CD14-positive monocyte (primary cell): ENCODE data around the gene EPO. TPM values are rescaled to one million over a fixed set of nuclear protein-coding genes. Genes with fewer than 3 reads are reported as not detected.

ENCODE experiments used
- DNase-seq, 3 donors: peaks; one replicate each; pipeline ENCODE4 v3.0.0-alpha.2; 2011 to 2022
- H2AFZ ChIP-seq: 2 replicates; pipeline ENCODE4 v1.6.0; 2012; ENCODE audit warnings: mild to moderate bottlenecking, low read depth, low read length, inconsistent platforms; ENCODE audit not compliant: insufficient read depth, poor library complexity, severe bottlenecking
- H3K27ac ChIP-seq, 2 donors: 1 replicate in 1 of 2; 2 replicates in 1 of 2; pipeline ENCODE4 v1.5.1; 2012 to 2013; ENCODE audit warnings: low read length in 2 of 2, control low read depth in 1 of 2, inconsistent platforms in 1 of 2, low read depth in 1 of 2, mild to moderate bottlenecking in 1 of 2
- H3K27me3 ChIP-seq, 2 donors: one replicate each; pipeline versions ENCODE4 v1.6.0 to v1.6.1; 2011 to 2013; ENCODE audit warnings: low read length in 2 of 2; ENCODE audit not compliant: control insufficient read depth in 2 of 2, insufficient read depth in 2 of 2
- H3K36me3 ChIP-seq, 2 donors: replicated peaks in 1 of 2; 1 replicate in 1 of 2; 2 replicates in 1 of 2; pipeline versions ENCODE4 v1.5.1 to v1.6.1; 2012 to 2013; ENCODE audit warnings: low read length in 2 of 2, control low read depth in 1 of 2, inconsistent platforms in 1 of 2, mild to moderate bottlenecking in 1 of 2; ENCODE audit not compliant: insufficient read depth in 2 of 2, control insufficient read depth in 1 of 2
- H3K4me1 ChIP-seq, 2 donors: 1 replicate in 1 of 2; 2 replicates in 1 of 2; pipeline versions ENCODE4 v1.5.1 to v1.6.1; 2012 to 2013; ENCODE audit warnings: low read length in 2 of 2, control low read depth in 1 of 2, inconsistent platforms in 1 of 2, mild to moderate bottlenecking in 1 of 2, moderate library complexity in 1 of 2; ENCODE audit not compliant: insufficient read depth in 2 of 2, control insufficient read depth in 1 of 2
- H3K4me2 ChIP-seq: replicated peaks from 2 replicates; pipeline ENCODE3; 2012; ENCODE audit warnings: low read length, moderate library complexity, mild to moderate bottlenecking; ENCODE audit not compliant: poor library complexity, severe bottlenecking; ENCODE audit errors: extremely low read depth
- H3K4me3 ChIP-seq, 3 experiments: fragments of 200-600 bp in 1 of 3; sonication (generic) in 1 of 3; replicated peaks in 1 of 3; 1 replicate in 2 of 3; 2 replicates in 1 of 3; pipeline ENCODE4 v1.5.1; 2011 to 2013; ENCODE audit warnings: low read length in 3 of 3, mild to moderate bottlenecking in 3 of 3, control low read depth in 2 of 3, low read depth in 2 of 3, inconsistent platforms in 1 of 3, moderate library complexity in 1 of 3
- H3K79me2 ChIP-seq: 2 replicates; pipeline ENCODE4 v1.6.0; 2012; ENCODE audit warnings: mild to moderate bottlenecking, control low read depth, inconsistent platforms, low read length, moderate library complexity; ENCODE audit not compliant: insufficient read depth
- H3K9ac ChIP-seq: 2 replicates; pipeline ENCODE4 v1.6.0; 2017; ENCODE audit warnings: low read length, mild to moderate bottlenecking; ENCODE audit not compliant: insufficient read depth, poor library complexity, severe bottlenecking
- H3K9me3 ChIP-seq, 2 donors: replicated peaks in 1 of 2; 1 replicate in 1 of 2; 2 replicates in 1 of 2; pipeline versions ENCODE4 v1.5.1 to v1.6.1; 2012 to 2013; ENCODE audit warnings: low read length in 2 of 2, control low read depth in 1 of 2; ENCODE audit not compliant: control insufficient read depth in 1 of 2, insufficient read depth in 1 of 2
- H4K20me1 ChIP-seq: 2 replicates; pipeline ENCODE4 v1.6.0; 2012; ENCODE audit warnings: mild to moderate bottlenecking, low read length, control low read depth, moderate library complexity; ENCODE audit not compliant: insufficient read depth
- H3K27ac Mint-ChIP-seq, 7 donors: one replicate each; pipeline ENCODE4 v1.8.0; 2020; ENCODE audit warnings: mild to moderate bottlenecking in 7 of 7, mixed read lengths in 7 of 7, moderate library complexity in 6 of 7, inconsistent platforms in 2 of 7
- H3K27me3 Mint-ChIP-seq, 3 donors: one replicate each; pipeline ENCODE4 v1.8.0; 2021 to 2022; ENCODE audit warnings: low read depth in 3 of 3, mild to moderate bottlenecking in 3 of 3, mixed read lengths in 3 of 3, moderate library complexity in 3 of 3, inconsistent platforms in 1 of 3
- H3K36me3 Mint-ChIP-seq, 2 donors: one replicate each; pipeline ENCODE4 v1.8.0; 2020; ENCODE audit warnings: mixed read lengths in 2 of 2, inconsistent platforms in 1 of 2, mild to moderate bottlenecking in 1 of 2
- H3K4me1 Mint-ChIP-seq: one replicate; pipeline ENCODE4 v1.8.0; 2020; ENCODE audit warnings: mild to moderate bottlenecking, mixed read lengths
- H3K4me3 Mint-ChIP-seq, 2 donors: one replicate each; pipeline ENCODE4 v1.8.0; 2020; ENCODE audit warnings: mild to moderate bottlenecking in 2 of 2, mixed read lengths in 2 of 2, moderate library complexity in 1 of 2
- H3K9me3 Mint-ChIP-seq, 7 donors: one replicate each; pipeline ENCODE4 v1.8.0; 2020 to 2022; ENCODE audit warnings: mixed read lengths in 7 of 7, mild to moderate bottlenecking in 6 of 7, moderate library complexity in 6 of 7, inconsistent platforms in 2 of 7
- CTCF ChIP-seq: fragments of 200-600 bp; IDR thresholded peaks from one replicate; pipeline ENCODE4 v1.8.0; 2022; ENCODE audit warnings: antibody characterized with exemption, mild to moderate bottlenecking
- WGBS: methylation state at CpG from one replicate; pipeline ENCODE4 v1.1.5; 2013; ENCODE audit warnings: missing lambda C conversion rate; ENCODE audit not compliant: insufficient coverage; 5-methylcytosine and 5-hydroxymethylcytosine counted together
- intact Hi-C, 2 donors: fragments of 100-400 bp; cut with micrococcal nuclease; formaldehyde crosslinking; loops; one replicate each; pipeline versions ENCODE4 v1.15.0 to v1.15.1; 2023
- polyA plus RNA-seq, 3 donors: library from polyadenylated mRNA; depleted of rRNA in 1 of 3; unstranded in 2 of 3; stranded (reverse) in 1 of 3; fragments of 300-500 nt in 2 of 3; fragments of >200 nt in 1 of 3; fragmentation: Illumina TruSeq in 2 of 3; gene quantifications; 1 replicate in 2 of 3; 2 replicates in 1 of 3; pipeline ENCODE4 v1.2.3, GENCODE V29; 2012 to 2021

The EPO gene
- polyA plus RNA-seq, 3 donors = not detected

- intact Hi-C loops = no loop called here
- no peaks in the 10 kb centered on the region for H3K27me3 ChIP-seq
- 95% methylated on average over 26 of the region's 37 CpGs for WGBS
Observed at GRCh38 chr7:100683659-100684533, 36.4 kb upstream of the EPO start.

More at GRCh38 chr7:100683659-100684533, 36.4 kb upstream of the EPO start:
- Histone ChIP-seq H3K36me3 (peaks cover 87 to 88% of the 10 kb centered on the region in 2 donors), H3K27ac (no peak overlapping the region), H3K79me2 (peaks cover 12% of the 10 kb centered on the region), H3K4me2 (no peak overlapping the region), H4K20me1 (peaks cover 99% of the 10 kb centered on the region), H3K4me1 (peaks cover 20 to 22% of the 10 kb centered on the region in 2 donors), H3K9me3 (no peaks in the 10 kb centered on the region), H3K4me3 (no peak overlapping the region), H3K9ac (no peak overlapping the region), H2AFZ (no peak overlapping the region)
- no peak for DNase-seq
- no peak overlapping the region for H3K4me3 Mint-ChIP-seq
- H3K4me1 Mint-ChIP-seq = peaks cover 19% of the 10 kb centered on the region
- no peak overlapping the region for H3K27ac Mint-ChIP-seq
- H3K36me3 Mint-ChIP-seq = peaks cover 47 to 88% of the 10 kb centered on the region in 2 donors
- TF ChIP-seq CTCF = no peak
- peaks cover 0 to 1% (median 0%) of the 10 kb centered on the region in 7 donors for H3K9me3 Mint-ChIP-seq
- H3K27me3 Mint-ChIP-seq = no peaks in the 10 kb centered on the region
